Right lobe of liver (tissue), 6 donors: ENCODE data around the gene SLC6A19. TPM values are rescaled to one million over a fixed set of nuclear protein-coding genes. Genes with fewer than 3 reads are reported as not detected.
"Not testable (repeated sequence)": the region's sequence is repeated elsewhere in the genome, so short reads cannot be mapped to it uniquely, and the experiment has no call there.

Experiments
- ATAC-seq, 4 donors: fragments of 200-7000 bp; cut with Tn5 transposase; one replicate each; pipeline ENCODE4 v1.9.1; 2020; ENCODE audit warnings: mild to moderate bottlenecking in 4 of 4, moderate library complexity in 4 of 4
- DNase-seq, 3 donors: peaks; one replicate each; pipeline ENCODE4 v3.0.0-alpha.2; 2020
- H3K27ac ChIP-seq, 3 donors: fragments of 200-600 bp; one replicate each; pipeline ENCODE4 v1.8.0; 2022
- H3K27me3 ChIP-seq, 2 donors: fragments of 200-600 bp; one replicate each; pipeline ENCODE4 v1.8.0; 2022
- H3K36me3 ChIP-seq, 4 donors: fragments of 200-600 bp; sonication (generic) in 1 of 4; one replicate each; pipeline versions ENCODE4 v1.5.1 to v1.8.0; 2017 to 2022; ENCODE audit warnings: control low read depth in 1 of 4
- H3K4me1 ChIP-seq, 4 donors: fragments of 200-600 bp; sonication (generic) in 1 of 4; one replicate each; pipeline versions ENCODE4 v1.5.1 to v1.8.0; 2017 to 2022; ENCODE audit warnings: control low read depth in 1 of 4
- H3K4me3 ChIP-seq, 3 donors: fragments of 200-600 bp; one replicate each; pipeline ENCODE4 v1.8.0; 2022
- H3K9me3 ChIP-seq, 4 donors: fragments of 200-600 bp; sonication (generic) in 1 of 4; one replicate each; pipeline versions ENCODE4 v1.5.1 to v1.8.0; 2017 to 2022; ENCODE audit warnings: control low read depth in 1 of 4
- CTCF ChIP-seq, 4 donors: fragments of 200-600 bp in 3 of 4; fragments of 450-650 bp in 1 of 4; IDR thresholded peaks; one replicate each; pipeline versions ENCODE4 v1.5.1 to v1.8.0; 2016 to 2022; ENCODE audit warnings: antibody characterized with exemption in 4 of 4, mild to moderate bottlenecking in 2 of 4
- POLR2A ChIP-seq: fragments of 450-650 bp; IDR thresholded peaks from one replicate; pipeline ENCODE4 v1.6.1; 2017; ENCODE audit warnings: antibody characterized with exemption, mild to moderate bottlenecking
- WGBS: methylation state at CpG from one replicate; pipeline ENCODE4 v1.1.6; 2018; ENCODE audit warnings: low coverage, low lambda C conversion rate; ENCODE audit not compliant: insufficient coverage; ENCODE audit errors: missing lambda C conversion rate; 5-methylcytosine and 5-hydroxymethylcytosine counted together
- intact Hi-C, 2 donors: fragments of 100-400 bp; cut with DNase I; formaldehyde crosslinking; loops; one replicate each; pipeline versions ENCODE4 v1.11.2 to v1.14.1; 2022
- total RNA-seq, 6 experiments: library from RNA; depleted of rRNA in 2 of 6; stranded (reverse); fragments of >200 nt in 2 of 6; fragmentation: NEBNext Ultra II Directional in 3 of 6; extraction: Animal tissue kit (Norgen Biotek cat#: 25700) in 3 of 6; gene quantifications; one replicate each; pipeline versions ENCODE4 v1.1.0 to v1.2.4, GENCODE V29; 2016 to 2023
- donor health status: DM: no; HTN: yes; CAD: no.
- donor health status: DM: no; HTN: no; CAD: no.
- donor health status: DM: no; HTN: no; CAD: no.
- donor health status: DM: no; HTN: yes; CAD: no.
- donor health status: DM: no; HTN: yes; CAD: no.

Gene SLC6A19
- total RNA-seq, 6 experiments from 2014 or later = 0.12 to 0.93 (median 0.41) TPM

- no peak overlapping the region for H3K4me3 ChIP-seq
- H3K36me3 ChIP-seq = no peaks in the 10 kb centered on the region
- ATAC-seq (no peak), DNase-seq (no peak)
- intact Hi-C loops = no loop called here
- H3K4me1 ChIP-seq = no peaks in the 10 kb centered on the region
- no peak for TF ChIP-seq POLR2A
- no peaks in the 10 kb centered on the region for H3K9me3 ChIP-seq
- no peak overlapping the region for H3K27ac ChIP-seq
- 54% methylated on average over 7 of the region's 15 CpGs for WGBS
- no peaks in the 10 kb centered on the region for H3K27me3 ChIP-seq
Measured at GRCh38 chr5:1265026-1265425, 63.6 kb downstream of the SLC6A19 start.

- WGBS = 96% methylated on average over 4 of the region's 40 CpGs
- Histone ChIP-seq H3K27ac (no peak overlapping the region), H3K4me3 (no peak overlapping the region), H3K9me3 (no peaks in the 10 kb centered on the region), H3K4me1 (no peaks in the 10 kb centered on the region), H3K36me3 (no peaks in the 10 kb centered on the region), H3K27me3 (no peaks in the 10 kb centered on the region)
- DNase-seq = no peak
- intact Hi-C loops = no loop called here
- TF ChIP-seq POLR2A (no peak), CTCF (IDR thresholded peaks at IDR 0.05) (no peak)
- ATAC-seq = no peak
Measured at GRCh38 chr5:1265461-1266455, 64.4 kb downstream of the SLC6A19 start.

GRCh38 chr5:1266791-1267190, 65.4 kb downstream of the SLC6A19 start:
- no peak for TF ChIP-seq CTCF (IDR thresholded peaks at IDR 0.05)
- Histone ChIP-seq H3K36me3 (no peaks in the 10 kb centered on the region), H3K4me3 (no peak overlapping the region), H3K9me3 (no peaks in the 10 kb centered on the region), H3K27ac (no peak overlapping the region), H3K27me3 (no peaks in the 10 kb centered on the region), H3K4me1 (no peaks in the 10 kb centered on the region)
- WGBS = 86% methylated on average over 7 of the region's 9 CpGs
- intact Hi-C loops = no loop called here
- ATAC-seq = no peak
- no peak for DNase-seq

GRCh38 chr5:1267464-1267863, 66.1 kb downstream of the SLC6A19 start:
- DNase-seq, H3K4me1 ChIP-seq, H3K4me3 ChIP-seq, H3K9me3 ChIP-seq, H3K27ac ChIP-seq, ATAC-seq, H3K27me3 ChIP-seq, H3K36me3 ChIP-seq, intact Hi-C loops: not testable (repeated sequence)
- WGBS = 81% methylated on average over 5 of the region's 5 CpGs

GRCh38 chr5:1268056-1268455, 66.7 kb downstream of the SLC6A19 start:
- WGBS = 76% methylated on average over 3 of the region's 13 CpGs
- intact Hi-C loops = no loop called here
- no peaks in the 10 kb centered on the region for H3K27me3 ChIP-seq

More at GRCh38 chr5:1268056-1268455, 66.7 kb downstream of the SLC6A19 start:
- TF ChIP-seq CTCF (IDR thresholded peaks at IDR 0.05) (no peak), POLR2A (no peak)
- Histone ChIP-seq H3K36me3 (no peaks in the 10 kb centered on the region), H3K27ac (no peak overlapping the region), H3K4me3 (no peak overlapping the region), H3K4me1 (no peaks in the 10 kb centered on the region), H3K9me3 (no peaks in the 10 kb centered on the region)
- no peak for ATAC-seq
- DNase-seq = no peak
